Right renal cortex interstitium (tissue), 3 donors: Measurements from ENCODE around the gene ATP11A. TPM values are rescaled to one million over a fixed set of nuclear protein-coding genes. Genes with fewer than 3 reads are reported as not detected.

Experiments used
- DNase-seq, 3 donors: peaks; one replicate each; pipeline ENCODE4 v3.0.0-alpha.2; 2013; ENCODE audit warnings: low read depth in 3 of 3, low spot score in 2 of 3
- polyA plus RNA-seq, 3 donors: library from polyadenylated mRNA; unstranded; fragments of 120-200 nt; gene quantifications; one replicate each; pipeline ENCODE4 v1.2.1, GENCODE V29; 2013; ENCODE audit not compliant: insufficient read length in 3 of 3

The ATP11A gene
- polyA plus RNA-seq, 3 donors = 34.8 to 39.4 (median 37.3) TPM

DNA sequence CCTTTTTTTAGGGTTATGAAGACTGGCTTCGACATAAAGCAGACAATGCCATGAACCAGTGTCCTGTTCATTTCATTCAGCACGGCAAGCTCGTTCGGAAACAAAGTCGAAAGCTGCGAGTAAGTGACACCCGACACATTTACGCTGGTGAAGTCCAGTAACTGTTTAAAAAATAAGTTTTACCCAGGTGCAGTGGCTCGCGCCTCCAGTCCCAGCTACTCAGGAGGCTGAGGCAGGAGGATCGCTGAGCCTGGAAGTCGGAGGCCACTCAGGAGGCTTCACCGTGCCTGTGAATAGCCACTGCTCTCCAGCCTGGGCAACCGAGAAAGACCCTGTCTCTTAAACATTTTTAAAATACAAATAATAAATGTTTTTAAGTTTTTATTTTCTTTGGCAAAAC, 120.8 kb downstream of the ATP11A start:
- DNase-seq = no peak

DNA sequence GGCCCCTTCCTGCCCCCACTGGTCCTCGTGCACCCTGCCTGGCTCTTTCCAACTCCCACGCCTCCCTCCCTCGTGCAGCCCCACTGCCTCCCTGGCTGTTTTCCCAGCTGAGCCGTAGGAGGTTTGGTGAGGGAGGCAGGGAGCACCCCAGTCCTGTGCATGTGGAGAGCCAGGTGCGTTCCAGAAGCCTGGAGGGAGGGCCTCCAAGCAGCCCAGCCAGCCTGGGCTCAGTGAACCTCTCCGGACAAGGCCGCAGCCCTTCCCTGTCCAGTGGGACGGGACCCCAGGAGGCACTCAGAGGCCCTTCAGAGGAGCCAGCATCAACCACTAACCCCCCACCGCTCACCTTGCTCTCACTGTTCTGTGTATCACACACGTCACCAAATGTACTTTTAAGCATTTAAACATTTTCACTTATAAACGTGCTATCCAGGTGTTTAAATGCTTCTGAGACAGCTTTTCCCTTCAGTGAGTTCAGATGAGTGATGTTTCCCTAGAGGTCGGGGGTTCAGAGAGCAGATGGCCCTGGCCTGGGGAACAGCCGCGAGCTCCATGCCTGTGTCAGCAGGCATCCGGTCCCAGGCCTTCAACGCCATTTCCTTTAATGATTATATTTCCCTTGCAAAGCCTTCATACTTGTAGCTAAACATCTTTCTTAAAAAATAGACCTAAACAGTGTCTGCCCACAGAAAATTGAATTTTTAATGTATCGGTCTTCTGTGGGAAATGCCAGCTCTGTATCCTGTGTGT, 122.6 kb downstream of the ATP11A start:
- DNase-seq = no peak

DNA sequence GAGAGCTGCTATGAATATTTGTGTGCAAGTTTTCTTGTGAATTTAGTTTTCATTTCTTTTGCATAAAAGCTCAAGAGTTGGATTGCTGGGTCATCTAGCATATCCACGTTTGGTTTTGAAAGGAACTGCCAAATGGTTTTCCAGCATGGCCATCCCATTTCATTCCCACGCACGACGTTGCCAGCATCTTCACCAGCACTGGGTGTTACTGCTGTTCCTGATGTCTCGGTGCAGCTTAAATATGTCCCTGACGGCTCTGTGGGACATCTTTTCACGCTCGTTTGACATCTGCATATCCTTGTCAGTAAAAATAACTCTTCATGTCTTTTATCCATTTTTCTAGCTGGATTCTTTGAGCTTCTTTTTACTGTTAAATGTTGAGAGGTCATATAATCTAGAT, 123.7 kb downstream of the ATP11A start:
- DNase-seq = no peak

DNA sequence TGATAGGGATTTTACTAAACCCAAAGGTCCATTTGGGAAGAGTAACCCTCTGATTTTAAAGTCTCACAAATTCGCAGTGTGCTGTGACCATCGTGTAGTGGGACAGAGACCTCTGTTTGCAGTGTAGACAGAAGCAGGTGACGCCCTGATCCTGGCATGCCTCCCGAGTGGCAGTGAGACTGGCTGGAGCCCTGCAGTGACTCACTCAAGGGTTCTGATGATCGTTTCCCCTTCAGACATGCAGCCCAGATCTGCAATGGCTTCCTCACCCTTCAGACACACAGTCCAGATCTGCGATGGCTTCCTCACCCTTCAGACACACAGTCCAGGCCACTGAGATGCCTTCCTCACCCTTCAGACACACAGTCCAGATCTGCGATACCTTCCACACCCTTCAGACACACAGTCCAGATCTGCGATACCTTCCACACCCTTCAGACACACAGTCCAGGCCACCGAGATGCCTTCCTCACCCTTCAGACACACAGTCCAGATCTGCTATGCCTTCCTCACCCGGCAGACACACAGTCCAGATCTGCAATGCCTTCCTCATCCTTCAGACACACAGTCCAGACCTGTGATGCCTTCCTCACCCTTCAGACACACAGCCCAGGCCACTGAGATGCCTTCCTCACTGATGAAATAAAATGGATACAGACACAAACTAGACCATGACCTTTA, 125.2 kb downstream of the ATP11A start:
- DNase-seq = no peak

DNA sequence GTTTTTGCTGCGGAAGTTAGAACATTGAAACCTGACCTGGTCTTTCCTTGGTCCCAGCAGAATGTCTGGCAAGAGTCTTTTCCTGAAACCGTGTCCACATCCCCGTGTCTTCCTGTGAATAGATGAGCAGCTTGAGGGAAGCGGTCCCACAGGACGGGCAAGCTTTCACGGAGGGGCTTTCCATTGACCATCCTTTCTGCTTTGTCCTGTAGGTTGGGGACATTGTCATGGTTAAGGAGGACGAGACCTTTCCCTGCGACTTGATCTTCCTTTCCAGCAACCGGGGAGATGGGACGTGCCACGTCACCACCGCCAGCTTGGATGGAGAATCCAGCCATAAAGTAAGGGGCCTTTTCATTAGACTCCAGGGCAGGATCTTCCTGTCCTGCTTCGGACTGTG, 126.0 kb downstream of the ATP11A start:
- DNase-seq = no peak

DNA sequence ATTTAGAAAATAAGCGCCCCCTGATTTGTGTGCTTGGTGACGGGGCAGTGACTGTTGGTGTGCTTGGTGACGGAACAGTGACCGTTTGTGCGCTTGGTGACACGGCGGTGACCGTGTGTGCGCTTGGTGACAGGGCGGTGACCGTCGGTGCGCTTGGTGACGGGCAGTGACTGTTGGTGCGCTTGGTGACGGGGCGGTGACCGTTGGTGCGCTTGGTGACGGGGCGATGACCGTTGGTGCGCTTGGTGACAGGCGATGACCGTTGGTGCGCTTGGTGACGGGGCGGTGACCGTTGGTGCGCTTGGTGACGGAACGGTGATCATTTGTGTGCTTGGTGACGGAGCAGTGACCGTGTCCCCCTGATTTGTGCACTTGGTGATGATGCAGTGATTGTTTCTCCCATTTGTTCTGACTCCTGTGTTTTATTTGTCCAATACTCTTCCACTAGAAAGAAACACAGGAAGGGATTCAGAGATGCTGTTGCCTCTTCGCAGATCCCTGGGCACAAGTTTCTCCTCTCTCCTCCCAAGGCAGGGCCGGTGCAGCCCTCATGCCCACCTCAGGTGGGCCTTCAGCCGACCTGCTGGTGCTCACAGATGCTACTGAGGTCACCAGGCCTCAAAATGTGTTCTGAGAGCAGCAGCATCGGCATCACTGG, 128.3 kb downstream of the ATP11A start:
- DNase-seq = no peak

DNA sequence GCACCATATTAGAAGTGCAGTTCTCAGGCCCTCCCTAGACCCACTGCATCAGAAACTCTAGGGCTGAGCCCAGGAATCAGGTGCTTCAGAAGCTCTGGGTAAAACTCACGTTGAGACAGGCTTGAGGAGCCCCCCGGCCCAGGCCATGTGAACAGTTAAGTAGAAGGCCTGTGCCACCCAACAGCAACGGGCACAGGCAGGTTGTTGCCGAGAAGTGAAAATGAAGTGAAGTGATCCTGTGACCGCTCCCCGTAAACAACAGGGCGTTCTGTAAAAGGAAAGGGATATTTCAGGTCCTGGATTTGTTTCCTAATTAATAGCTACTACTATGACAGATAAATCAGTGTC, 128.8 kb downstream of the ATP11A start:
- DNase-seq = no peak

DNA sequence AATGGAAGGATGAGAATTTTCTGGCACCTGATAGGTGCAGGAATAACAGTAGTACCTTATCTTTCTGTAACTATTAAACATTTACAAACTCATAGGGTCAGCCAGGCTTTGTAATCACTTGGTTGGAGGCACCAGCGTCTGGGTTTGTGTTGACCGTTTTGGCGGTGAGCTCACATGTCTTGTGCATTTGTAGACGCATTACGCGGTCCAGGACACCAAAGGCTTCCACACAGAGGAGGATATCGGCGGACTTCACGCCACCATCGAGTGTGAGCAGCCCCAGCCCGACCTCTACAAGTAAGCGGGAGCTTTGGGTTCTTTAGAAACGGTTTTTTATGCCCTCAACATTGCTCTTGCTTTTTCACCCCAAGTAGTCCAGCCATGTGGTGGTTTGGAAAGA, 129.3 kb downstream of the ATP11A start:
- DNase-seq = no peak

DNA sequence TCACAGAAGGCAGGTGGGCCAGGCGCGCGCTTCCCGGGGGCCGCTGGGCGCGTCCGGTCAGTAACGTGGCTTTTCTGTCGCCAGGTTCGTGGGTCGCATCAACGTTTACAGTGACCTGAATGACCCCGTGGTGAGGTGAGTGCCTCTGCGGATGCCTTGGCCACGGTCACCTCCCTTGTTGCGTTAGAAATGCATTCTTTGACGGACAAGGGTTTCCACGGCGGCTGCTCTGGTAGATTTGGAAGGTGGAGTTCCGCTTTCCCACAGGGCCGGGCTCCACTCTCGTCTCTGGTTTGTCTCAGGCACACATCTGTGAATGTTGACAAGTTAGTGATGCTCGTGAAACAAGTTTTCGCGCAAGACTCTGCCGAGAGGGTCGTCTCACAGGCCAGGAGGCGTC, 130.0 kb downstream of the ATP11A start:
- DNase-seq = no peak

DNA sequence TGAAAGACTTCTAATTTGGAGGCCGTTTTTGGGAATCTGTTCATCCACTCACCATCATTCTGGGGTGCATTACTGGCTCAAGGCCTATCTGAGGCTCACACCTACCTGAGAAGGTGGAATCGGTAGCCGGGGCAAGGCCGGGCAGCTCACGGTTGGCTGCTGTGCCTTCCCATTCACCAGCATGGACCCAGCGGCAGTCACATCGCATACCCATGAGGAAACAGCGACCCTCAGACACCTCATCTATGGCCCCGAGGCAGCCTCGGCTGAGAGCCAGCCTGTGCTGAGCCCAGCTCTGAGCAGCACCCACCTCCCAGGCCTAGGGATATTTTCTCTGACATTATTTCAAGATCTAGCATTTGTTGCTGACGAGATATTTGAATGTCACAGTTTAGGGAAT, 130.5 kb downstream of the ATP11A start:
- DNase-seq = no peak

DNA sequence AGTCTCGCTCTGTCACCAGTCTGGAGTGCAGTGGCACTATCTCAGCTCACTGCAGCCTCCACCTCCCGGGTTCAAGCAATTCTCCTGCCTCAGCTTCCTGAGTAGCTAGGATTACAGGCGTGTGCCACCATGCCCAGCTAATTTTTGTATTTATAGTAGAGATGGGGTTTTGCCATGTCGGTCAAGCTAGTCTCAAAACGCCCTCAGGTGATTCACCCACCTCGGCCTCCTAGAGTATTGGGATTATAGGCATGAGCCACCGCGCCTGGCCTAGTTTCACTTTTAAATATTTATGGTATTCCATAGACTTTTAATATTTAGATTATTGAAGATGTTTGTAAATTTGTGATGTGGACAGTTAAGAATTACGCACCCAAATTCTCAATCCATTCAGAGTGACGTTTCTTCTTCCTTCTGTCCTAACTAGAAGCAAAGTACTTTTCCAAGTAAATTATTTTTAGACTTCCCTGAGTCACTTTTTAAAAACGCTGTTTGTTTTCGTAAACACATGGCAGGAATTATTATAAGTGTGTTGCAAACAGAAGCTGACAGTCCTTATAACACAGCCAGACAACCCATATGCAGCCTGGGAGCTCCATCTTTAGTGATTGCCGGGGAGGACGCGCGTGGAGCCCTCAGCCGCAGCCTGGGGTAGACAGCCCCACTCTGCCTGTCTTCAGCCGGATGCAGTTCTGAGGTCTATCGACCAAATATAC, 131.7 kb downstream of the ATP11A start:
- DNase-seq = no peak

DNA sequence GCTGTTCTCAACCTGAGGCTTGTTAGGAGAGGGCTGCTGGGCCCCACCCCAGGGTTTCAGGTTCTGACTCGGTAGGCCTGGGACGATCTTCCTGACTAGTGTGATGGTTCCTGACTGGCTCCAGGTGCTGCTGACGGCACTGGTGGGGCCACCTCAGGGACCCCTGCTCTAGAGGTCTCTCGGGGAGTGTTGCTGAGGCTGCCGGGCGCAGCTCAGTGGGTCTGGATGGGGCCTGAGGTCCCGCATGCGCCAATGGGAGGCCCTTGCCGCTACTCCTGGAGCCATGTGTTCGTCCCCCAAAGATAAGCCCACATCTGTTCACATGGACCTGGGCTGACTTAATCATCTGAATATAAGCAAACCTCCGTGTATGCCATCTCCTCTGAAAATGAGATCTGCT, 133.0 kb downstream of the ATP11A start:
- DNase-seq = no peak

DNA sequence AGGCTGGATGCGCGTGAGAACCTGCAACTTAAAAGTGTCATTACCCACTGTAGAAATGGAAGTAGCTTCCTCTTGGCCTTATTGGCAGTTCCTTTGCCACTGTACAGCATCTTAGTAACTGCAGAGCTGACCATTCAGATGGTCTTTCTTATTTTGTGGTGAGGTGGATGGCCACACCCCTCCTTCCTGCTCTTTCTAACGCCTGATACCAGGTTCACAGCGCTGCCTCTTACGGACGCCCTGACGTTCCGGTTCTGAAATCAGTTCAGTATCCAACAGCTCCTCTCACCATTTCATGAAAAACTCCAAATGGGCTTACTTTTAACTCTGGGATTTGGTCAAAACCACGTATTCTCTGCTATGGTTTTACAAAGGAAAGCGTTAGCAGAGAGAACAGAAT, 134.6 kb downstream of the ATP11A start:
- no peak for DNase-seq

DNA sequence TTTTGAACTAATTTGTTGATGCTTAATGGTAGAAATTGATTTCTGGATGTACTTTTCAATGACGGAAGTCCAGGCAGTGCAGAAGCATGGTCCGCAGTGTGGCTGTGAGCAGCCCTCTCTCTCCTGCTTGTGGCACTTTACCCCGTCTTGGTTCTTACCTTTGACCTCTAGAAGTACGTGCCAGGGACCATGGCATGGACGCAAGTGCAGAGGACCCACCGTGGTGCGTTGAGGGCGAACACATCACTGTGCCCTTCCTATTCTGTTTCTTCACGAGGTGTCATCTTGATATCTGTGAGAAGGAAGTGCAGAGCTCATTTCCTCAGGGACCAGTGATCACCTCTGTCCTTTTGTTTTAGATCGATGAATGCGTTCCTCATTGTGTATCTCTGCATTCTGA, 135.2 kb downstream of the ATP11A start:
- DNase-seq = no peak

DNA sequence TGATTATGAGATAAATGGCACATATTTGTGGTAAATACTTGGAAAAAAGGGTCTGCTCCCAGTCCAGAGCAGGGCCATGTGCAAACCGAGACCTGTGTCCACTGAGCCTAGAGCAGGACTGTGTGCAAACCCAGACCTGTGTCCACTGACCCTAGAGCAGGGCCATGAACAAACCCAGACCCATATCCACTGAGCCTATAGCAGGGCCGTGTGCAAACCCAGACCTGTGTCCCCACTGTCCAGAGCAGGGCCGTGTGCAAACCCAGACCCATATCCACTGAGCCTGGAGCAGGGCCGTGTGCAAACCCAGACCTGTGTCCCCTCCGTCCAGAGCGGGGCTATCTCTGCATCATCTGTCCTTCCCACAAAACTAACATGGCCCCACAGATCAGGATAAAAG, 136.0 kb downstream of the ATP11A start:
- no peak for DNase-seq

DNA sequence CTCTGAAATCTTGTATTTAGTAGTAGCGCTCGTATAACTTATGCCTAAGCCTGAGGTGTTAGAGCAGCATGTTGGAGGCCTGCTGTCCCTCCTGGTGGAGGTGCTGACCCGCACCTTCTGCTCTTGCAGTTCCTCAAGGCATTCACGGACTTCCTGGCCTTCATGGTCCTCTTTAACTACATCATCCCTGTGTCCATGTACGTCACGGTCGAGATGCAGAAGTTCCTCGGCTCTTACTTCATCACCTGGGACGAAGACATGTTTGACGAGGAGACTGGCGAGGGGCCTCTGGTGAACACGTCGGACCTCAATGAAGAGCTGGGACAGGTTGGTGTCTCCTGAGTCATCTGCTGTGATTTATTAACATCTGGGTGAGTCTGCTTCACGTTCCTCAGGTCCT, 136.7 kb downstream of the ATP11A start:
- DNase-seq = no peak

DNA sequence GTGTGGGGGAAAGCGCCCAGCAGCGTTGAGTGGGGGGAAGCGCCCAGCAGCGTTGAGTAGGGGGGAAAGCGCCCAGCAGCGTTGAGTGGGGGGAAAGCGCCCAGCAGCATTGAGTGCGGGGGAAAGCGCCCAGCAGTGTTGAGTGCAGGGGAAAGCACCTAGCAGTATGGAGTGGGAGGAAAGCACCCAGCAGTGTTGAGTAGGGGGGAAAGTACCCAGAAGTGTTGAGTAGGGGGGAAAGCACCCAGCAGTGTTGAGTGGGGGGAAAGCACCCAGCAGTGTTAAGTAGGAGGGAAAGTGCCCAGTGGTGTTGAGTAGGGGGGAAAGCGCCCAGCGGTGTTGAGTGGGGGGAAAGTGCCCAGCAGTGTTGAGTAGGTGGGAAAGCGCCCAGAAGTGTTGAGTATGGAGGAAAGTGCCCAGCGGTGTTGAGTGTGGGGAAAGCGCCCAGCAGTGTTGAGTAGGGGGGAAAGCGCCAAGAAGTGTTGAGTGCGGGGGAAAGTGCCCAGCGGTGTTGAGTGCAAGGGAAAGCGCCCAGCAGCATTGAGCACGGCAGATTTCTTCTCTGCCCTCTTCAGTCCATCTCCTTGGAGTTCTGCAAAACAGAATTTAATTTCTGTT, 138.4 kb downstream of the ATP11A start:
- DNase-seq = no peak

DNA sequence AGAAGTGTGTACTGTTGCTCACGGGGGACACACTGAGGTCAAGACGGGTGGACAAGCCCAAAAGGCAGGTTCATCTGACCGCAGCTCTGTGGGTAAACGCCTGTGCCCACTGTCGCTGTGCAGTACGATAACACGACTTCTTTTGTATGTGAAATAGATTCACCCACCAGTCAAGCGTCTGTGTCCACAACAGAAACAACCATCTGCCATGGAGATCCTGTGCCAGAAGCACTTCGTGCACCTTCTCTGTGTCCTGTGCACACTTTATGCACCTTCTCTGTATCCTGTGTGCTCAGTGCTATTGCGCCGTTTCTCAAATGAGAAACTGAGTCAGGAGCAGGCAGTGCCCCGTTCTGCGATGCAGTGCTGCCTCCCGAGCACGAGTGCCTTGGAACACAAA, 138.9 kb downstream of the ATP11A start:
- DNase-seq = no peak

DNA sequence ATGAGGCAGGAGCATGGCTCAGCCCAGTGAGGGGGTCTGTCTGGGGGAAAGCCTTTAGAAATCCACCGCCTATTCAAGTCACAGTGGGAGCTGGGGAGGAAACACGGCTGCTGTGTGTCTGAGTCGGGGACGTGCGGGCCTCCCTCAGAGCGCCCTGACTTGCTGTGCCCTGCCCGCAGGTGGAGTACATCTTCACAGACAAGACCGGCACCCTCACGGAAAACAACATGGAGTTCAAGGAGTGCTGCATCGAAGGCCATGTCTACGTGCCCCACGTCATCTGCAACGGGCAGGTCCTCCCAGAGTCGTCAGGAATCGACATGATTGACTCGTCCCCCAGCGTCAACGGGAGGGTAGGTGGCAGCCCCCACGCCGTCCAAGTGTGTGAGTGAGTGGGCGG, 141.4 kb downstream of the ATP11A start:
- DNase-seq = no peak

DNA sequence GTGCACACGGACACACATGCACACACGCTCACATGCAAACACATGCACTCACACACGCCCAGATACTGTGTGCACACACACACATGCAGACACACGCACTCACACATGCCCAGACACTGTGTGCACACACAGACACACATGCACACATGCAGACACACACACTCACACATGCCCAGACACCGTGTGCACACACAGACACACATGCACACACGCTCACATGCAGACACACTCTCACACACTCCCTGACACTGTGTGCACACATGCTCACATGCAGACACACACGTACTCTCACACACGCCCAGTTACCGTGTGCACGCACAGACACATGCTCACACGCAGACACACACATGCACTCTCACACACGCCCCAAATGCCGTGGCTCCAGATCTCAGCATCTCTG, 142.0 kb downstream of the ATP11A start:
- no peak for DNase-seq

DNA sequence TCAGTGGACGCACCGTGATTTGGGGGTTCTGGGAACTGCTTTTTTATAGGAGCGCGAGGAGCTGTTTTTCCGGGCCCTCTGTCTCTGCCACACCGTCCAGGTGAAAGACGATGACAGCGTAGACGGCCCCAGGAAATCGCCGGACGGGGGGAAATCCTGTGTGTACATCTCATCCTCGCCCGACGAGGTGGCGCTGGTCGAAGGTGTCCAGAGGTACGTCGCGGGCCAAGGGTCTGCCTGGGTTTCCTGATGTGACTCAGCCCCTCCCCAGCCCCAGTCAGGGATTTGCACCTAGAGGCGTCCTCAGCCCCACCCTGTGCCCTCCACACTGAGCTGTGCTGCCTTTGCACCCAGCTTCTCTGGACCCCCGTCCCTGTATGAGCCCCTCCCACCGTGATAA, 143.0 kb downstream of the ATP11A start:
- no peak for DNase-seq
